Activated naive CD4-positive, alpha-beta T cell treated with anti-CD3 and anti-CD28 coated beads for 36 hours (primary cell): ENCODE data around the gene KRTAP5-10. TPM values are rescaled to one million over a fixed set of nuclear protein-coding genes. Genes with fewer than 3 reads are reported as not detected.

ENCODE experiments used
- CTCF ChIA-PET: fragments of 350-600 bp; sonication (Branson Sonifier 250); formaldehyde crosslinking; loops from one replicate; lab custom pipeline; 2021; ENCODE audit warnings: antibody characterized with exemption; lab: Charles Lee
- DNase-seq: peaks from one replicate; pipeline ENCODE4 v3.0.0-alpha.2; 2020
- H3K27ac Mint-ChIP-seq: one replicate; pipeline ENCODE4 v1.8.0; 2021; ENCODE audit warnings: mild to moderate bottlenecking, mixed read lengths
- H3K27me3 Mint-ChIP-seq: one replicate; pipeline ENCODE4 v1.8.0; 2021; ENCODE audit warnings: low read depth, mixed read lengths
- H3K36me3 Mint-ChIP-seq: one replicate; pipeline ENCODE4 v1.8.0; 2021; ENCODE audit warnings: low read depth, mixed read lengths
- H3K4me1 Mint-ChIP-seq: one replicate; pipeline ENCODE4 v1.8.0; 2021; ENCODE audit warnings: low read depth, mixed read lengths
- H3K4me3 Mint-ChIP-seq: one replicate; pipeline ENCODE4 v1.8.0; 2021; ENCODE audit warnings: mild to moderate bottlenecking, moderate library complexity, mixed read lengths
- H3K9me3 Mint-ChIP-seq: one replicate; pipeline ENCODE4 v1.8.0; 2021; ENCODE audit warnings: mixed read lengths
- intact Hi-C: fragments of 100-400 bp; cut with micrococcal nuclease; formaldehyde crosslinking; loops from one replicate; pipeline ENCODE4 v1.15.1; 2023
- total RNA-seq, 2 experiments: library from RNA; stranded (reverse); gene quantifications; one replicate each; pipeline ENCODE4 v1.2.3, GENCODE V29; 2021

The KRTAP5-10 gene
- total RNA-seq, 2 experiments from 2014 or later = not detected

DNA sequence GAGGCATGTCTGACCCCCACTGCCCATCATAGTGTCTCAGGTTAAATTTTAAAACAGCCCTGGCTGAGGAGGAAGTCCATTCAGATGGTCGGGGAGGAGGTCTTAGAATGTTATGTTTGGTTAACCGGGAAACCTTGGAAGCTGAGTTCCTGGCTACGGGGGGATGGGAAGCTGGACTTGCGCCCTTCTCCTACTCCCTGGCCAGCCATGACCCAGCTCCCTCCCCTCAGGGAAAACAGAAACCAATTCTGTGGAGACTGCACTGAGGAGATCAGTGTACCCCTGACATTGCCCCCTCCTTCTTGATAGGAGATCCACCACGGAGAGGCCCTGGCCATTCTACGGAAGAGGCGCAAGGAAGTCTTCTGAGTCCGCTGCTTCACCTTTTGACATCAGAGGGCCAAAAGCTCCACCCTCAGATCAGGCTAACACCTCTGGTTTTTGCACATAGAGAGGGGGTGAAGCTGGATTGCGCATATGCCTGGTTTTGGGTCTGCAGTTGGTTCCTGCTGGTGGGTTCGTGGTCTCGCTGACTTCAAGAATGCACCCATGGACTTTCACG is 19.9 kb upstream of the KRTAP5-10 start:
- Mint-ChIP-seq H3K9me3 (peaks cover 12% of the 10 kb centered on the region), H3K36me3 (peaks cover 1% of the 10 kb centered on the region), H3K4me1 (peaks cover 19% of the 10 kb centered on the region), H3K4me3 (no peak overlapping the region), H3K27me3 (peaks cover 19% of the 10 kb centered on the region), H3K27ac (no peak overlapping the region)
- intact Hi-C loops = no loop called here
- DNase-seq = no peak
- CTCF ChIA-PET = no interaction called here

DNA sequence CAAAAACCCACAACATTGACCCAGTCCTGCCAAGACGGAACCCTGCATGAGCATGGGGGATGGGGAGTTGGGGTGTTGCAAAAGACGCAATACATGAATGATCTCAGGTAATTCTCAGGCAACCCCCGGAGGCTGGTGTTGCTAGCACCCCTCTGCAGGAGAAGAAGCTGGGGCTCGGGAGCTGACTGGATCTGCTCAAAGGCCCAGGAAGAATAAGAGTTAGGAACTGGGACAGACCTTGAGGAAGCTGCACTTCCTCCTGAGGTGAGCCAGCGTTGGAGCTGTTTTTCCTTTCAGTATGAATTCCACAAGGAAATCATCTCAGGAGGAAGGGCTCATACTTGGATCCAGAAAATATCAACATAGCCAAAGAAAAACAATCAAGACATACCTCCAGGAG is 17.2 kb upstream of the KRTAP5-10 start, which contains the start of gene KRTAP5-9:
TSS of gene KRTAP5-9 (plus strand) at position 301 of the 400 bp plus-strand sequence. CDS start 238 bp downstream, outside the sequence.
- CTCF ChIA-PET = interaction anchor here (0.5 kb wide), 1 partner anchor 28 kb away, joined by 4 read pairs; no protein-coding TSS in a partner anchor
- H3K36me3 Mint-ChIP-seq = no peaks in the 10 kb centered on the region
- no peak for DNase-seq
- no peaks in the 10 kb centered on the region for H3K9me3 Mint-ChIP-seq
- H3K4me1 Mint-ChIP-seq = peaks cover 15% of the 10 kb centered on the region
- H3K4me3 Mint-ChIP-seq = no peak within 1 kb of the TSS
- peaks cover 15% of the 10 kb centered on the region for H3K27me3 Mint-ChIP-seq
- intact Hi-C loops = no loop called here
- H3K27ac Mint-ChIP-seq = no peak within 1 kb of the TSS

DNA sequence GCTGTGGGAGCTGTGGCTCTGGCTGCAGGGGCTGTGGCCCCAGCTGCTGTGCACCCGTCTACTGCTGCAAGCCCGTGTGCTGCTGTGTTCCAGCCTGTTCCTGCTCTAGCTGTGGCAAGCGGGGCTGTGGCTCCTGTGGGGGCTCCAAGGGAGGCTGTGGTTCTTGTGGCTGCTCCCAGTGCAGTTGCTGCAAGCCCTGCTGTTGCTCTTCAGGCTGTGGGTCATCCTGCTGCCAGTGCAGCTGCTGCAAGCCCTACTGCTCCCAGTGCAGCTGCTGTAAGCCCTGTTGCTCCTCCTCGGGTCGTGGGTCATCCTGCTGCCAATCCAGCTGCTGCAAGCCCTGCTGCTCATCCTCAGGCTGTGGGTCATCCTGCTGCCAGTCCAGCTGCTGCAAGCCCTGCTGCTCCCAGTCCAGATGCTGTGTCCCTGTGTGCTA is 16.6 kb upstream of the KRTAP5-10 start:
- H3K9me3 Mint-ChIP-seq = no peaks in the 10 kb centered on the region
- intact Hi-C loops = no loop called here

DNA sequence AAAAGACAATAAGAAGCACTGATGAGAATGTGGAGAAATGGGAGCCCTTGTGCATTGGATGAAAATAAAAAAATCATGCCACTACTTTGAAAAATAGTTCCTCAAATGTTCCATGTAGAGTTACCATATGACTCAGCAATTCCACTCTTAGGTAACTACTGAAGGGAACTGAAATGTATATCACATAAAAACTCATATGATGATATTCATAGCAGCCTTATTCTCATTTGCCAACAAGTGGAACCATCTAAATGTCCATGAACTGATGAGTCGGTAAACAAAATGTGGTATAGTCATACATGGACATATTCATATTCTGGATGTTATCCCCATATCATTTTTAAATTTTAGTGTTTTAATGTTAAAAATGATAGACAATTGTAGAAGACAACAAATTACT is 13.7 kb upstream of the KRTAP5-10 start:
- peaks cover 3% of the 10 kb centered on the region for H3K4me1 Mint-ChIP-seq
- CTCF ChIA-PET = no interaction called here
- H3K27me3 Mint-ChIP-seq = peaks cover 7% of the 10 kb centered on the region
- intact Hi-C loops = no loop called here
- no peaks in the 10 kb centered on the region for H3K36me3 Mint-ChIP-seq
- no peaks in the 10 kb centered on the region for H3K9me3 Mint-ChIP-seq
- no peak overlapping the region for H3K27ac Mint-ChIP-seq
- DNase-seq = no peak
- H3K4me3 Mint-ChIP-seq = no peak overlapping the region

More for the DNA sequence above, 16.6 kb upstream of the KRTAP5-10 start:
- H3K36me3 Mint-ChIP-seq = no peaks in the 10 kb centered on the region
- H3K4me3 Mint-ChIP-seq = no peak overlapping the region
- CTCF ChIA-PET = interaction anchor here (0.5 kb wide), 1 partner anchor 29 kb away, joined by 4 read pairs; no protein-coding TSS in a partner anchor
- peaks cover 9% of the 10 kb centered on the region for H3K4me1 Mint-ChIP-seq
- peaks cover 15% of the 10 kb centered on the region for H3K27me3 Mint-ChIP-seq
- no peak overlapping the region for H3K27ac Mint-ChIP-seq
- no peak for DNase-seq

- no peaks in the 10 kb centered on the region for H3K9me3 Mint-ChIP-seq
- H3K27me3 Mint-ChIP-seq = peaks cover 2% of the 10 kb centered on the region
Observed at GRCh38 chr11:71554996-71555395, 10.4 kb upstream of the KRTAP5-10 start.

GRCh38 chr11:71555508-71555907 is 9.9 kb upstream of the KRTAP5-10 start:
- DNase-seq = no peak
- no peaks in the 10 kb centered on the region for H3K36me3 Mint-ChIP-seq
- no peak overlapping the region for H3K27ac Mint-ChIP-seq
- H3K9me3 Mint-ChIP-seq = no peaks in the 10 kb centered on the region
- no peak overlapping the region for H3K4me3 Mint-ChIP-seq
- CTCF ChIA-PET = no interaction called here
- H3K27me3 Mint-ChIP-seq = peaks cover 2% of the 10 kb centered on the region
- intact Hi-C loops = no loop called here
- peaks cover 3% of the 10 kb centered on the region for H3K4me1 Mint-ChIP-seq

More at GRCh38 chr11:71554996-71555395, 10.4 kb upstream of the KRTAP5-10 start:
- no peak for DNase-seq
- CTCF ChIA-PET = no interaction called here
- Mint-ChIP-seq H3K27ac (no peak overlapping the region), H3K36me3 (no peaks in the 10 kb centered on the region), H3K4me1 (peaks cover 3% of the 10 kb centered on the region), H3K4me3 (no peak overlapping the region)
- intact Hi-C loops = no loop called here

DNA sequence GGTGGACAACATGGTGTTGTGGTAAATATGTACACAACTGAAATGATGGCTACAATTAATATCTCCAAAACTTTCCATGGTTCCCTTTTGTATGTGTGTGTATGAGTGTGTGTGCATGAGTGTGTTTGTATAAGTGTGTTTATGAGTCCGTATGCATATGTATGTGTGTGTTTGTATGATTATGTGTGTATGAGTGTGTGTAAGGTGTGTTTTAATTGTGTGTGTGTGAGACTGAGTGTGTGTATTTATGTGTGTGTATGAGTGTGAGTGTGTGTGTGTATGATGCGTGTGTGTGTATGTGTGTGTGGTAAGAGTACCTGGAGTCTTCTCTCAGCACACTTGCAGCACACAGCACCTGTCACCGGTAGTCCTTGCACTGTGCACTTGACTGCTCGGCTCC is 9.3 kb upstream of the KRTAP5-10 start:
- CTCF ChIA-PET = no interaction called here
- DNase-seq = no peak
- no peak overlapping the region for H3K27ac Mint-ChIP-seq
- no peak overlapping the region for H3K4me3 Mint-ChIP-seq
- intact Hi-C loops = no loop called here
- H3K4me1 Mint-ChIP-seq = peaks cover 3% of the 10 kb centered on the region
- peaks cover 4% of the 10 kb centered on the region for H3K27me3 Mint-ChIP-seq
- no peaks in the 10 kb centered on the region for H3K9me3 Mint-ChIP-seq
- no peaks in the 10 kb centered on the region for H3K36me3 Mint-ChIP-seq

GRCh38 chr11:71557257-71557656 is 8.1 kb upstream of the KRTAP5-10 start:
- DNase-seq = no peak
- Mint-ChIP-seq H3K9me3 (no peaks in the 10 kb centered on the region), H3K27ac (no peak overlapping the region), H3K4me1 (no peaks in the 10 kb centered on the region), H3K36me3 (no peaks in the 10 kb centered on the region), H3K4me3 (no peak overlapping the region), H3K27me3 (peaks cover 4% of the 10 kb centered on the region)
- intact Hi-C loops = no loop called here
- CTCF ChIA-PET = no interaction called here

DNA sequence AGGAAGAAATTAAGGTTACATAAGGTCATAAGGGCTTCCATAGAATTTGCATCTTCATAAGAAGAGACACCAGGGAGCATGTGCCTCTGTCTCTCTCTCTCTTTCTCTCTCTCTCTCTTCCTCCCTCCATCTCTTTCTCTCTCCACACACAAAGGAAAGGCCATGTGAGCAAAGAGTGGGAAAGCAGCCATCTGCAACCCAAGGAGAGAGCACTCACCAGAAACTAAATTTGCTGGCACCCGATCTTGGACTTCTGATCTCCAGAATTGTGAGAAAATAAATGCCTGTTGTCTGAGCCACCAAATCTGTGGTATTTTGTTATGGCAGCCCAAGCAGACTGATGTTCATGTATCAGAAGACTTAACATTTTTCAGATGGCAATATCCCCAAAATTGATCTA is 6.4 kb upstream of the KRTAP5-10 start:
- no peak for DNase-seq
- intact Hi-C loops = no loop called here
- H3K4me1 Mint-ChIP-seq = no peaks in the 10 kb centered on the region
- no peak overlapping the region for H3K4me3 Mint-ChIP-seq
- H3K36me3 Mint-ChIP-seq = no peaks in the 10 kb centered on the region
- CTCF ChIA-PET = no interaction called here
- H3K27ac Mint-ChIP-seq = no peak overlapping the region
- H3K9me3 Mint-ChIP-seq = no peaks in the 10 kb centered on the region
- peaks cover 14% of the 10 kb centered on the region for H3K27me3 Mint-ChIP-seq

DNA sequence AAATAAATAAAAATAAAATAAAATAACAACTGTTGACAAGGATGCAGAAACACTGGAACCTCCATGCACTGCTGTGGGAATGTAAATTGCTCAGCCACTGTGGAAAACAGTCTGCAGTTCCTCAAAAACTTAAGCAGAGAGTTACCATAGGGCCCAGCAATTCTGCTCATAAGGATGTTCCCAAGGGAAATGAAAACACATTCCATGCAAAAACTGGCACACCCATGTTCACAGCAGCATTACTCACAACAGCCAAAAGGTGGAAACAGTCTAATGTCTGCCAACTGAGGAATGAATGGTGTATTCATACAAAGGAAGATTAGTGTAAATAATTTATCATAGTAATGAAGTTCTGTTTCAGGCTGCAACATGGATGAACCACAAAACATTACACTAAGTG is 3.2 kb upstream of the KRTAP5-10 start:
- Mint-ChIP-seq H3K36me3 (no peaks in the 10 kb centered on the region), H3K9me3 (no peaks in the 10 kb centered on the region), H3K27me3 (peaks cover 25% of the 10 kb centered on the region), H3K4me3 (no peak overlapping the region), H3K27ac (no peak overlapping the region), H3K4me1 (no peaks in the 10 kb centered on the region)
- intact Hi-C loops = loop anchor here (5.0 kb wide), 1 partner anchor 110 kb away; the partner anchor contains the start of gene NADSYN1
- no peak for DNase-seq
- CTCF ChIA-PET = no interaction called here

DNA sequence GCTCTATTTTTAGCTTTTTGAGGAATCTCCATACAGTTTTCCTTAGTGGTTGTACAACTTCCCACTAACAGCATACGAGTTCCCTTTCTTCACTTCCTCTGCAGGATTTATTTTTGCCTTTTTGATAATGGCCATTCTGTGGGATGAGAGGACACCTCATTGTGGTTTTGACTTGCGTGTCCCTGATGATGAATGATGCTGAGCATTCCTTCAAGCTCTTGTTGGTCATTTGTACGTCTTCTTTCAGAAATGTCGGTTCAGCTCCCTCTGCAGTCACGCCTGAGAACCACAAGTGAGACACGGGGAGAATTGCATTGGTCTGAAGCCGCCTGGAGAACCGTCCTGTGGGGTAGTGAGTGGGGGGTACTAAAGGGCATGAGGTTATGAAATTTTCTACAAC is 2.0 kb upstream of the KRTAP5-10 start:
- Mint-ChIP-seq H3K27me3 (peaks cover 23% of the 10 kb centered on the region), H3K36me3 (no peaks in the 10 kb centered on the region), H3K4me3 (no peak overlapping the region), H3K4me1 (no peaks in the 10 kb centered on the region), H3K27ac (no peak overlapping the region), H3K9me3 (no peaks in the 10 kb centered on the region)
- CTCF ChIA-PET = interaction anchor here (0.5 to 0.7 kb wide), 2 partner anchors 462 to 900 kb away, joined by 3 read pairs; no protein-coding TSS in a partner anchor
- intact Hi-C loops = loop anchor here (5.0 kb wide), 1 partner anchor 111 kb away; the partner anchor contains the start of gene NADSYN1
- peak; percentile 55 for DNase-seq

GRCh38 chr11:71564430-71564829 is 933 bp upstream of the KRTAP5-10 start:
- H3K4me1 Mint-ChIP-seq = no peaks in the 10 kb centered on the region
- no peaks in the 10 kb centered on the region for H3K36me3 Mint-ChIP-seq
- H3K9me3 Mint-ChIP-seq = no peaks in the 10 kb centered on the region
- no peak overlapping the region for H3K4me3 Mint-ChIP-seq
- peaks cover 23% of the 10 kb centered on the region for H3K27me3 Mint-ChIP-seq
- intact Hi-C loops = loop anchor here (5.0 kb wide), 1 partner anchor 112 kb away; the partner anchor contains the start of gene NADSYN1
- CTCF ChIA-PET = no interaction called here
- no peak overlapping the region for H3K27ac Mint-ChIP-seq
- DNase-seq = no peak

- peaks cover 24% of the 10 kb centered on the region for H3K27me3 Mint-ChIP-seq
- H3K4me1 Mint-ChIP-seq = no peaks in the 10 kb centered on the region
- intact Hi-C loops = no loop called here
- no peak overlapping the region for H3K4me3 Mint-ChIP-seq
- no peaks in the 10 kb centered on the region for H3K9me3 Mint-ChIP-seq
- CTCF ChIA-PET = no interaction called here
- H3K27ac Mint-ChIP-seq = no peak overlapping the region
- no peak for DNase-seq
- H3K36me3 Mint-ChIP-seq = no peaks in the 10 kb centered on the region
Observed at GRCh38 chr11:71566081-71566620, 788 bp downstream of the KRTAP5-10 start.
